ENCODE results near the gene KRTAP5-11.
A peak's percentile ranks its signal among the peaks of the same experiment; 100 is the strongest.
"Not testable (repeated sequence)": the region's sequence is repeated elsewhere in the genome, so short reads cannot be mapped to it uniquely, and the experiment has no call there.

Gene KRTAP5-11

DNA sequence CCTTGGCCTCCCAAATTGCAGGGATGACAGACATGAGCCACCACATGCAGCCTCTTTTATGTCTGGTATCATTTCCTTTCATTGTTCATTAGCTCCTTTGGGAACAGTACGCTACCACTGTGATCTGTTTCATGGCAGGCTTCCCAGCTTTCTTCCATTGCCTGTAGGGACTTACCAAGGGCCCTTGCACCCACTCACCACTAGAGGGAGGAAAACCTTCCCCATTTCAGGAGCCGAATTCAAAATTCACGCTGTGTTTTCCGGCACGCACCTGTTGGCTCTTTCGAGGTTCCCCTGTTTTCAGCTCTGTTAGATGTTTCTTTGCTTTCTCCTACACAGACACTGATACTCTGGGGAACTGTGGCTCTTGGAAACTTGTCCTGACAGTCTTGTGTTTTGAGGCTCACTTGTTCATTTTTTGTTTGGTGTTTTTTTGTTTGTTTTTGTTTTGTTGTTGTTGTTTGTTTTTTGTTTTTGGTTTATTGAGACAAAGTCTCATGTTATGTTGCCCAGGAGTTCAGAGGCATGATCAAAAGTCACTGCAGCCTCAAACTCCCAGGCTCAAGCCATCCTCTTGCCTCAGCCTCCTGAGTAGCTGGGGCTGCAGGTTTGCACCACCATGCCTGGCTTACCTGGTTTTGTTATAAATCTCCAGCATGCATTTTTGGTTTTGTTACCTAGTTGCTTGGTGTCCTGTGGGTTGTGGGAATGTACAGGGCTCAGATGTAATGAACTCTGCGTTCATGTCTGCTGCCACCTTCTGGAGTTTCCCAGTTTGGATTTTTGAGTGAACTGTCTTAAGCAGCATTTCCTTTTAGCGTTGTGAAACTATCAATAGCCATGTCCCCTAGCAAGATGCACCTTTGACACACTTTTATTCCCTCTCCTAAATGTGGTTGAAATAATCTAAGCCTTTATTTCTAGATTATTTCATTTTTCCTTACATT is 2.3 kb downstream of the KRTAP5-11 start:
- DNase-seq (ENCODE audit: low read depth) = peak; percentile 56

DNA sequence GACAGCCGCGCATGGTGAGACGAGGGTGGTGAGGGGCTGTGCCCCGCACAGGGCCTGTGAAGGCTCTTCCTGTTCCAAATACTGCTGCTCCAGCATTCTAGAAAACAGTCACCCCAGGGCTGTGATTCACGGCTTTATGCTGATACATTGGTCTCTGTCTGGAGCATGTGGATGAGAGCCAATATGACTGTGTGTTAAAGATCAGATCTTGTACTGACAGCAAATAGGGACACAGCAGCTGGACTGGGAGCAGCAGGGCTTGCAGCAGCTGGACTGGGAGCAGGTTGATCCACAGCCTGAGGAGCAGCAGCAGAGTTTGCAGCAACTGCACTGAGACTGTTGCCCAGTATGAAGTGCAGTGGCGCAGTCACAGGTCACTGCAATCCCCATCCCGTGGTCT is 3.2 kb downstream of the KRTAP5-11 start:
- DNase-seq (ENCODE audit: low read depth) = not testable (repeated sequence)

DNA sequence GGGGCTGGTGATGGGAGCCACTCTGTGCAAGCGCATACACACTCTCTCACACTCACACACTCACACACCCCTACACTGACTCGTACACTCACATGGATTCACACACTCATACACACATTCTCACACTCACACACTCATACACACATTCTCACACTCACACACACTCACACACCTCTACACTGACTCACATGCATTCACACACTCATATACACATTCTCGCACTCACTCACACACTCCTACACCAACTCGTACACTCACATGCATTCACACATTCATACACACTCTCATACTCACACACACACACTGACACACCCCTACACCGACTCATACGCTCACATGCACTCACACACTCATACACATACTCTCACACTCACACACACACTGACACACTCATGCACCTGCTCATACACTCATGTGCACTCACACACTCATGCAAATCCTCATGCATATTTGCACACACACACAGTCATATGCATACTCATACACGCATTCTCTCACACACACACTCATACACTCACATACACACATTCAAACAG is 5.1 kb downstream of the KRTAP5-11 start:
- no peak for DNase-seq (ENCODE audit: low read depth)

DNA sequence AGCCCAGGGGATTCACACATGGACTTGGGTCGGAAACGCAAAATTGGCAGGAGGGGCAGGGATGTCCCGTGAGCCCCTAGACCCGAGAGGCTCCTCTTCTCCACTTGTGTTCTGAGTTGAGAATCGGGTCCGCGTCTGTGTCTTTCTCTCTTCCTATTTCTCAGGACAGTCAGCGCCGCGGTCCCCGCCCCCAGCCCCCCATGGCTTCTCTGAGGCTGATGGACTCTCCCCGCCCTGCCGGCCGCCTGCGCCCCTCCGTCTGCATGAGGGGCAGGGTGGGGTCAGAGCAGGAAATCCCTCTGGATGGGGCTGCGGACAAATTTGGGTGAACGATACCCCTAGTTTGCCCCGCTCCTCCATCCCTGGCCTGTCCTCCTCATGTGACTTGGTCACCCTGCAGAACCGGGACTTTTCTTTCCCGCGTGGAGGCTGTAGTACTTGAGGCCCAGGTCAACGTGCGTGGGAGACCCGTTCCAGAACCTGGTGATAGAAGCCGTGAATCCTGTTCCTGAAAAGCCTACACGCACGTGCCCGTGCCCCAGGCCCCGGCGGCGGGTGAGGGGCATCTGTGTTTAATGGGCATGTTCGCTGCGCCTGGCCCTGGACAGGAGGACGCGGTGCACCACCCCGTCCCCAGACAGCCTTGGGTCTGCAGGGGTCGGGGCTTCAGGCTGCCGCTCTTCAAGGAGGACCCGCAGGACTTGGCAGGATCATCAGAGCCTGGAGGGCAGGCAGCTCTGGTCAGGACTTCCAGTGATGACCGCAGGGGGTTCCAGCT is 5.8 kb downstream of the KRTAP5-11 start:
- not testable (repeated sequence) for DNase-seq (ENCODE audit: low read depth)

DNA sequence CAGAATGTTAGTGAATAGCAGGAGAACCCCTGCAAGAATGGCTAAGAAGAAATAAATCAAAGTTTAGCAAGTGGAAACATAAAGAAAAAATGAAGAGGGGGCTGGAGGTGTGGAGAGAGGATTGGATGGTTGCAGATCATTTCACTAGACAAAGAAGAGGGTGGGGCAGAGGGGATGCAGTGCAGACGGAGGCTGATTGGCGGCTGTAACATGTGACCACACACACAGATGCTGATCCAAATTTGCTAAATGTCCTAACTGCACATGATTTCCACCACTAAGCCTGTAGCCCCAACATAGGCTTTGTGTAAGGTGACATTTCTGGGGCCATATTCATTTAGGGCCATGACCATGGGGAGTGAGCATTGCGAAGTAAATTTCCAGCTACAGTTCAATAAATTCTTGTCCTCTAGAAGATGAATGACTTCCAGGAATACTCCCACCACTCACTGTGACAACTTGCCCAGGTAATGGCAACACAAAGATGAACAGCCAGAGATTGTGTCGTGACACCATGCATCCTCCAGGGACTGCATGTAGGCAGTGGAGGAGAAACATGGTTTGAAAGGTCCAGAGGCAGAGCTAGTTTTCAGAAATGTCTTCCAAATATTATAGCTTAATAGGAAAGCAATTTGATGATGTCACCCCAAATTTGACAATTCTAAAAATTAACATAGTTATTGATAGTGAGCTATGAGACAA is 6.8 kb downstream of the KRTAP5-11 start:
- DNase-seq (ENCODE audit: low read depth) = no peak

DNA sequence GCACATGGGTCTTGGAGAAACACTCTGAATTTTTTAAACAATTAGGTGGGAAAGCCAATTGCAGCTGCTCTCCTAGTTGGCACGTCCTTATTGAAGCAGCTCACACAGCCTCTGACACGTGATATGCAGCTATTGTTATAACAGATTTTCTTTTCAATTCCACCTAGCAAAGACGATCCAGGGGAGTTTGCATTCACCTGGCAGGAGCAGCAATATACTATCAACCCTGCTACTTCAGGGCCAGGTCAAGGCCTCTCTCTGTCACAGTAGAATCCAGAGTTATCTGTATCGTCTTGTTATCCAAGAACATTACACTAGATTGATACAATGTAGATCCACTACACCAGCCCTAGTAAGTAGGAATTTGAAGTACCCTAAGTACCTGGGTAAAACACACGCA is 8.3 kb downstream of the KRTAP5-11 start:
- no peak for DNase-seq (ENCODE audit: low read depth)

DNA sequence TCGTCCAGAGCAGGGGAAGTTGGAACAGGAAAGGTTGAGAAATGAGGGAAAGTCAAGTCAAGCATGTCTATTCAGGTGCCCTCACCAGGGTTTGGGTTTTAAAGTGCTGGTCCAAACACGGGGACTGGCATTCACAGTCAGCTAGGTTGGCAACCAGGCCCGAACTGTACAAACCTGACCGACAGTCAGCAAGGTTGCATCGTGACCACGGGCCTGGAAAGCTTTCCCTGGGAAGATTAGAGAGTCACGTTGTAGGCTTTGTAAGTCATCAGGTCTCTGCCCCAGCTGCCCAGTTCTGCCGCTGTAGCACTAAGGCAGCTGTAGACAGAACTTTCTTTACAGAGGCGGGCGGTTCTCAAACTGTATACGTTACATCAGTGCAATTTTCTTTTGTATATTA is 9.9 kb downstream of the KRTAP5-11 start:
- DNase-seq (ENCODE audit: low read depth) = no peak

DNA sequence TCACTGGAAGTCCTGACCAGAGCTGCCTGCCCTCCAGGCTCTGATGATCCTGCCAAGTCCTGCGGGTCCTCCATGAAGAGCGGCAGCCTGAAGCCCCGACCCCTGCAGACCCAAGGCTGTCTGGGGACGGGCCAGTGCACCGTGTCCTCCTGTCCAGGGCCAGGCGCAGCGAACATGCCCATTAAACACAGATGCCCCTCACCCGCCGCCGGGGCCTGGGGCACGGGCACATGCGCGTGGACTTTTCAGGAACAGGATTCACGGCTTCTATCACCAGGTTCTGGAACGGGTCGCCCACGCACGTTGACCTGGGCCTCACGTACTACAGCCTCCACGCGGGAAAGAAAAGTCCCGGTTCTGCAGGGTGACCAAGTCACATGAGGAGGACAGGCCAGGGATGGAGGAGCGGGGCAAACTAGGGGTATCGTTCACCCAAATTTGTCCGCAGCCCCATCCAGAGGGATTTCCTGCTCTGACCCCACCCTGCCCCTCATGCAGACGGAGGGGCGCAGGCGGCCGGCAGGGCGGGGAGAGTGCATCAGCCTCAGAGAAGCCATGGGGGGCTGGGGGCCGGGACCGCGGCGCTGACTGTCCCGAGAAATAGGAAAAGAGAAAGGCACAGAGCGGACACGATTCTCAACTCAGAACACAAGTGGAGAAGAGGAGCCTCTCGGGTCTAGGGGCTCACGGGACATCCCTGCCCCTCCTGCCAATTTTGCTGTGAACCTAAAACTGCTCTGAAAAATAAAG is 11.4 kb downstream of the KRTAP5-11 start:
- not testable (repeated sequence) for DNase-seq (ENCODE audit: low read depth)

DNA sequence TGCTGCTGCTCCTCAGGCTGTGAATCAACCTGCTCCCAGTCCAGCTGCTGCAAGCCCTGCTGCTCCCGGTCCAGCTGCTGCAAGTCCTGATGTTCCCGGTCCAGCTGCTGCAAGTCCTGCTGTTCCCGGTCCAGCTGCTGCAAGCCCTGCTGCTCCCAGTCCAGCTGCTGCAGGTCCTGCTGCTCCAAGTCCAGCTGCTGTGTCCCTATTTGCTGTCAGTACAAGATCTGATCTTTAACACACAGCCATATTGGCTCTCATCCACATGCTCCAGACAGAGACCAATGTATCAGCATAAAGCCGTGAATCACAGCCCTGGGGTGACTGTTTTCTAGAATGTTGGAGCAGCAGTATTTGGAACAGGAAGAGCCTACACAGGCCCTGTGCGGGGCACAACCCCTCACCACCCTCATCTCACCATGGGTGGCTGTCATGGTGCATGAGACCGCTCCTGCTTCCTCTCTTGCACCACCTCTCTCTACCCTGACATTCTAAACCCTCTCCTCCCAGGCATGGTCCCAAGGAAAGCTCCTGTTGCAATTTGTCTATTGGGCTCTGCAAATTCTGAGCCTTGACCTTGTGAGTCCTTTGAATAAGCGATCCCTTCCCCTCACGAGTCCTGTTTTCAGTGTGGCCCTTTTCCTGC is 13.8 kb downstream of the KRTAP5-11 start:
- no peak for DNase-seq (ENCODE audit: low read depth)

DNA sequence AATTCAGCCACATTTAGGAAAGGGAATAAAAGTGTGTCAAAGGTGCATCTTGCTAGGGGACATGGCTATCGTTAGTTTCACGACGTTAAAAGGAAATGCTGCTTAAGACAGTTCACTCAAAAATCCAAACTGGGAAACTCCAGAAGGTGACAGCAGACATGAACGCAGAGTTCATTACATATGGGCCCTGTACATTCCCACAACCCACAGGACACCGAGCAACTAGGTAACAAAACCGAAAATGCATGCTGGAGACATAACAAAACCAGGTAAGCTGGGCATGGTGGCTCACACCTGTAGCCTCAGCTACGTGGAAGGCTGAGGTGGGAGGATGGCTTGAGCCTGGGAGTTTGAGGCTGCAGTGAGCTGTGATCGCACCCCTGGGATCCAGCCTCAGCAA is 15.0 kb downstream of the KRTAP5-11 start:
- not testable (repeated sequence) for DNase-seq (ENCODE audit: low read depth)

DNA sequence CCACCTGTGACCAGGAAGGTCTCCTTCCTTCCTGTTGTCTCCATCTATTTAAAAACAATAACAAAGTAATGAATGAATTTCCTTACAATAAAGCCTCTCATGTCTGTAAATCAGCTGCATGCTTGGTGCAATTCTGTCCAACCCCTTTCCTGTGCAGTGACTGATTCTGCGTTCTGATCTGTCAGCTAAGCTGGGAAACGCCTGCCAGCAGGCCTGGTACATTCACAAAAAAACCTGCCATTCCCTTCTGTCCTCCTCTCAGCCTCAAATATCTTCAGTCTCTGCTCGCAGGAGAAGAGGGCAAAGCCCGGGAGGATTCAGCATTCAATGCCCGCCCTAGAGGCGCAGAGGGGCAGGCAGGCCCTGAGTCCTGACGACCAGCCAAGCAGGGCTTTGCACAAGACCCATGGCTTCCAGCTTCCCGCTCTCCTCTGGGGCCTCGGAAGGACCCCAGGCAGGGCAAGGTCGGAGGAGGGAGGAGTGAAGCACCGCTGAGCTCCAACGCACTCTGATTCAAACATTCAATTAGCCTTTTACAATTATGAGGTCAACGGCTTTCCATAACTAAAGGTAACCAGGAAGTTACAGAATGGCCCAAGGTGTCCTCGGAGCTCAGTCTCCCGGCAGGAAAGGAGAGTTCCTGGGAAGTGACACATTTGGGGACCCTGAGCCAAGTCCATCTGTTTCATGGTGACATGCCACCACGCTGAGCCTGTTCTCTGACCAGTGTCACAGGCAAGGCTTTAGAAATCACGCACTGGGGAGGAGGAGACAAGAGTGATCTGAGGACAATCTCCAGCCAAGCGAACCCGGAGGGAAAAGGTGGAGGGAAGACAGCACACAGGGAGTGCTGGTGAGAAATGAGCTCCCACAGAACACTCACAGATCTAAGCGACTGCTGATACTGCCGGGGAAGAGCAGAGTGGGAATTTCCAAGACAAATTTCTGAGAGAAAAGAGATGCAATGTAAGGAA is 15.8 kb downstream of the KRTAP5-11 start:
- not testable (repeated sequence) for DNase-seq (ENCODE audit: low read depth)

DNA sequence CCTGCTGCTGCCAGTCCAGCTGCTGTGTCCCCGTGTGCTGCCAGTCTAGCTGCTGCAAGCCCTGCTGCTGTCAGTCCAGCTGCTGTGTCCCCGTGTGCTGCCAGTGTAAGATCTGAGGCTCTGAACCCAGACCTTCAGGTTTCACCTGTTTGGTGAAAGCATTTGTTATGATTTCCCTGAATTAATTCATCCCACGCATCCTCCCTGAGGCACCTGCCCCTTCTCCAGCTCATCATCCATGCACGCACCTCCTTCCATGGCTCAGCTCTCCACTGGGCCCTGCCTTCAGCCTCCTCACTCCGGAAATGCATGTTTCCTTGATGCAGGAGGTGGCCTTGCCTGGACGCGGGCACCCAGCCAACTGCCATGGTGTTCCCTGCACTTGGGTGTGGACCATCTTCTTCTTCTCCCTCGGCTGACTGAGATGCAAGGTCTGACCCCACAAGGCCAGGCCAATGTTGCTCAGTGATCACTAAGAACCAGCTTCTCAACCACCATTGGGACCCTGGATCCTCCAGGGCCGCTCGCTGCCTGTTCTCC is 16.5 kb downstream of the KRTAP5-11 start:
- no peak for DNase-seq (ENCODE audit: low read depth)

DNA sequence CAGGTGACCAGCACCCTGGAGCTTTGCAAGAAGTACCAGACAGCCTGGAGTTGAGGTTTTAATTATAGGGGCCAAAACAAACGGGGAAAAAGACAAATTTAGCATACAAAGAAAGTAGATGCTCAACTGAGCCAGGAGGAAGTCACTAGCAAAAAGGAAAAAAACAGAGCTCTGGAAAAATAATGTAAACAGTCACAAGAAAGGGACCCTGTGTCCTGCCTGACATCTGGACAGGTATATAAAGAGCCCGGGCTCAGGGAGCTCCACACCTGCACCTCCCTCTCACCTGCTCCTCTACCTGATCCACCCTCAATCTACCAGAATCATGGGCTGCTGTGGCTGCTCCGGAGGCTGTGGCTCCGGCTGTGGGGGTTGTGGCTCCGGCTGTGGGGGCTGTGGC is 17.4 kb downstream of the KRTAP5-11 start, which contains the start of gene KRTAP5-10:
Gene KRTAP5-10 (plus strand): TSS at position 301 of the 400 bp plus-strand sequence. CDS start 25 bp downstream, at position 326.
- DNase-seq (ENCODE audit: low read depth) = no peak

DNA sequence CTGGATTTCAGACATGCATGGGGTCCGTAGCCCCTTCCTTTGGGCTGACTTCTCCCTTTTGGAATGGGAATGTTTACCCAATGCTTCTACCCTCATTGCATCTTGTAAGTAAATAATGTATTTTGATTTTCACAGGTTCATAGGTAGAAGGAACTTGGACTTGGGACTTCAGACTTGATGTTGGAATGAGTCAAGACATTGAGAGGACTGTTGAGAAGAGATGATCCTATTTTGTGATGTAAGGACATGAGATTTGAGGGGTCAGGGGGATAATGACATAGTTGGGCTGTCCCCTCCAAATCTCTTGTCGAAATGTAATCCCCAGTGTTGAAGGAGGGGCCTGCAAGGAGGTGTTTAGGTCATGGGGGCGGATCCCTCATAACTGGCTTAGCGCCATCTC is 18.2 kb downstream of the KRTAP5-11 start:
- no peak for DNase-seq (ENCODE audit: low read depth)

DNA sequence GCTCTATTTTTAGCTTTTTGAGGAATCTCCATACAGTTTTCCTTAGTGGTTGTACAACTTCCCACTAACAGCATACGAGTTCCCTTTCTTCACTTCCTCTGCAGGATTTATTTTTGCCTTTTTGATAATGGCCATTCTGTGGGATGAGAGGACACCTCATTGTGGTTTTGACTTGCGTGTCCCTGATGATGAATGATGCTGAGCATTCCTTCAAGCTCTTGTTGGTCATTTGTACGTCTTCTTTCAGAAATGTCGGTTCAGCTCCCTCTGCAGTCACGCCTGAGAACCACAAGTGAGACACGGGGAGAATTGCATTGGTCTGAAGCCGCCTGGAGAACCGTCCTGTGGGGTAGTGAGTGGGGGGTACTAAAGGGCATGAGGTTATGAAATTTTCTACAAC is 19.3 kb downstream of the KRTAP5-11 start:
- DNase-seq (ENCODE audit: low read depth) = peak; percentile 37

DNA sequence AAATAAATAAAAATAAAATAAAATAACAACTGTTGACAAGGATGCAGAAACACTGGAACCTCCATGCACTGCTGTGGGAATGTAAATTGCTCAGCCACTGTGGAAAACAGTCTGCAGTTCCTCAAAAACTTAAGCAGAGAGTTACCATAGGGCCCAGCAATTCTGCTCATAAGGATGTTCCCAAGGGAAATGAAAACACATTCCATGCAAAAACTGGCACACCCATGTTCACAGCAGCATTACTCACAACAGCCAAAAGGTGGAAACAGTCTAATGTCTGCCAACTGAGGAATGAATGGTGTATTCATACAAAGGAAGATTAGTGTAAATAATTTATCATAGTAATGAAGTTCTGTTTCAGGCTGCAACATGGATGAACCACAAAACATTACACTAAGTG is 20.6 kb downstream of the KRTAP5-11 start:
- no peak for DNase-seq (ENCODE audit: low read depth)

DNA sequence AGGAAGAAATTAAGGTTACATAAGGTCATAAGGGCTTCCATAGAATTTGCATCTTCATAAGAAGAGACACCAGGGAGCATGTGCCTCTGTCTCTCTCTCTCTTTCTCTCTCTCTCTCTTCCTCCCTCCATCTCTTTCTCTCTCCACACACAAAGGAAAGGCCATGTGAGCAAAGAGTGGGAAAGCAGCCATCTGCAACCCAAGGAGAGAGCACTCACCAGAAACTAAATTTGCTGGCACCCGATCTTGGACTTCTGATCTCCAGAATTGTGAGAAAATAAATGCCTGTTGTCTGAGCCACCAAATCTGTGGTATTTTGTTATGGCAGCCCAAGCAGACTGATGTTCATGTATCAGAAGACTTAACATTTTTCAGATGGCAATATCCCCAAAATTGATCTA is 23.7 kb downstream of the KRTAP5-11 start:
- no peak for DNase-seq (ENCODE audit: low read depth)

DNA sequence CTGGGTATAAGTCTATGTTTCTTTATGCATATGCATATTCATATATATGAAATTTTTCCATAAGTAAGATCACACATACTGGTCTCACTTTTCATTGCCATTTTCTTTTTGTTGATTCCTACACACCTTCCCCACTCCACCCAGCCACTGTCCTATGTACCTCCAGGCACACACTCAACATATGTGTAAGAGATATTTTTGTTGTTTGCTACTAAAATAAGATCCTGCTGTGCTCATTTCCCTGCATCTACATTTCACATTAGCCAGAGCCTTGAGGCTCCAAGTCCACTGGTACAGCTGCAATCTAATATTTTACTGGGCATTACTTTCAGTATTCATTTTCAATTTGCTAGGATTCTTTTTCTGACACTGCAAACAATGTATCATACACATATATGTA is 25.4 kb downstream of the KRTAP5-11 start:
- no peak for DNase-seq (ENCODE audit: low read depth)

DNA sequence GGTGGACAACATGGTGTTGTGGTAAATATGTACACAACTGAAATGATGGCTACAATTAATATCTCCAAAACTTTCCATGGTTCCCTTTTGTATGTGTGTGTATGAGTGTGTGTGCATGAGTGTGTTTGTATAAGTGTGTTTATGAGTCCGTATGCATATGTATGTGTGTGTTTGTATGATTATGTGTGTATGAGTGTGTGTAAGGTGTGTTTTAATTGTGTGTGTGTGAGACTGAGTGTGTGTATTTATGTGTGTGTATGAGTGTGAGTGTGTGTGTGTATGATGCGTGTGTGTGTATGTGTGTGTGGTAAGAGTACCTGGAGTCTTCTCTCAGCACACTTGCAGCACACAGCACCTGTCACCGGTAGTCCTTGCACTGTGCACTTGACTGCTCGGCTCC is 26.7 kb downstream of the KRTAP5-11 start:
- DNase-seq (ENCODE audit: low read depth) = no peak
